Stimulated activated CD8-positive, alpha-beta memory T cell treated with anti-CD3 and anti-CD28 coated beads, Interleukin-15, amount 100 ng/mL, for 1 hour (primary cell): ENCODE data around the gene EXD3.
"Not testable (repeated sequence)": the region's sequence is repeated elsewhere in the genome, so short reads cannot be mapped to it uniquely, and the experiment has no call there.

ENCODE experiments used
- DNase-seq: peaks from one replicate; pipeline ENCODE4 v3.0.0-alpha.2; 2020; ENCODE audit warnings: low read depth

Gene EXD3

GRCh38 chr9:137393176-137394150, 29.5 kb downstream of the EXD3 start:
- no peak for DNase-seq

- DNase-seq, result no peak
Observed at GRCh38 chr9:137392232-137393007, 30.5 kb downstream of the EXD3 start.

- no peak for DNase-seq
Observed at GRCh38 chr9:137391411-137391754, 31.6 kb downstream of the EXD3 start.

- no peak for DNase-seq
Observed at GRCh38 chr9:137390553-137391410, 32.2 kb downstream of the EXD3 start.

- no peak for DNase-seq
Observed at GRCh38 chr9:137389428-137389746, 33.6 kb downstream of the EXD3 start.

- no peak for DNase-seq
Observed at GRCh38 chr9:137388589-137389427, 34.2 kb downstream of the EXD3 start.

GRCh38 chr9:137387891-137388560, 34.9 kb downstream of the EXD3 start:
- DNase-seq, result no peak

- DNase-seq, result no peak
Observed at GRCh38 chr9:137387114-137387890, 35.7 kb downstream of the EXD3 start.

- not testable (repeated sequence) for DNase-seq
Observed at GRCh38 chr9:137386507-137387113, 36.4 kb downstream of the EXD3 start.

GRCh38 chr9:137385061-137385655, 37.8 kb downstream of the EXD3 start:
- DNase-seq, result no peak

GRCh38 chr9:137383784-137384756, 38.9 kb downstream of the EXD3 start:
- no peak for DNase-seq

GRCh38 chr9:137383081-137383783, 39.7 kb downstream of the EXD3 start:
- no peak for DNase-seq

- no peak for DNase-seq
Observed at GRCh38 chr9:137382444-137383080, 40.4 kb downstream of the EXD3 start.

GRCh38 chr9:137381501-137382443, 41.2 kb downstream of the EXD3 start:
- DNase-seq, result no peak

- DNase-seq, result no peak
Observed at GRCh38 chr9:137380606-137381005, 42.4 kb downstream of the EXD3 start.

GRCh38 chr9:137380171-137380570, 42.8 kb downstream of the EXD3 start:
- no peak for DNase-seq
